ENCODE data around the gene TIE1. TPM values are rescaled to one million over a fixed set of nuclear protein-coding genes. Genes with fewer than 3 reads are reported as not detected.

Gene TIE1
- total RNA-seq, 2 experiments from 2014 or later, result not detected

- ATAC-seq, result no peak
- H3K4me3 Mint-ChIP-seq, result no peak overlapping the region
- intact Hi-C loops (cut with DNase I, micrococcal nuclease), result no loop called here
- no peaks in the 10 kb centered on the region for H3K27me3 Mint-ChIP-seq
- no peaks in the 10 kb centered on the region for H3K4me1 Mint-ChIP-seq
- no peak overlapping the region for H3K27ac Mint-ChIP-seq
- CTCF ChIA-PET, result no interaction called here
- POLR2A ChIA-PET, result no interaction called here
- no peaks in the 10 kb centered on the region for H3K9me3 Mint-ChIP-seq (ENCODE audit: low read depth)
- no peak for DNase-seq
- no peaks in the 10 kb centered on the region for H3K36me3 Mint-ChIP-seq (ENCODE audit: low read depth)
Measured at GRCh38 chr1:43308635-43309404, 8.0 kb downstream of the TIE1 start.

DNA sequence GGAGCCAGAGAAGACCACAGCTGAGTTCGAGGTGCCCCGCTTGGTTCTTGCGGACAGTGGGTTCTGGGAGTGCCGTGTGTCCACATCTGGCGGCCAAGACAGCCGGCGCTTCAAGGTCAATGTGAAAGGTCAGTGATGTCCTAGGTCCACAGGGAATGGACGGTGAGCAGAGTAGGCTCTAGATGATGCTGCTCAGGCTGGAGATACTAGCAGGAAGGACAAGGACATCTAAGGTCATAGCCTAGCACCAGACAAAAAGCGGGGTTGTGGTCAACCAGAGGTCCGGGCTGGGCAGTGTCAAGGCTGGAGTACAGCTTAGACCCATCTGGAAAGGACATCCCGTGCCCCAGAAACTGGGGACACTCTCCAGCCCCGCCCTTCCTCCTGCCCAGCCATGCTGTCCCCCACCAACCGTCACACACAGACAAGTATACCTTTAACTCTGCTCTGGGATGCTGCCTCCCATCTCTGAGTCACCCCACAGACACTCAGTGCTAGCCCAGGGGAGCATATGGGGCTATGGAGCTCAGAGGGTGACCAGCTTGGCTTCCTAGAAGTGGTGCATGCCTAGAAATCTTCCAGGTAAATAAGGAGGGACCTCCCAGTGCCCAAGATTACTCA, 8.7 kb downstream of the TIE1 start:
- intact Hi-C loops (cut with DNase I, micrococcal nuclease), result no loop called here
- peak; percentile 49 for ATAC-seq

DNA sequence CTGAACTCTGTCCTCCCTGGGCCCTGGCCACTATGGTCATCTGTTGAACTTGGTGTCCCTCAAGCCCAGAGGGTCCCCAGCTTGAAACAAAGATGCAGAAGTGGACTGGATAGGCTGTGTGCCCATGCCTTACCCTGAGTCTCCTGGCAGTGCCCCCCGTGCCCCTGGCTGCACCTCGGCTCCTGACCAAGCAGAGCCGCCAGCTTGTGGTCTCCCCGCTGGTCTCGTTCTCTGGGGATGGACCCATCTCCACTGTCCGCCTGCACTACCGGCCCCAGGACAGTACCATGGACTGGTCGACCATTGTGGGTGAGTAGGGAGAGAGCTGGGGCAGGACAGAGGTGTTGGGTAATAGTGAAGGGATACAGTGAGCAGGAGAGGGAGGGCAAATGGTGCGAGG, 10.7 kb downstream of the TIE1 start:
- no peaks in the 10 kb centered on the region for H3K9me3 Mint-ChIP-seq (ENCODE audit: low read depth)
- DNase-seq, result no peak
- H3K27ac Mint-ChIP-seq, result no peak overlapping the region
- no peaks in the 10 kb centered on the region for H3K27me3 Mint-ChIP-seq
- H3K36me3 Mint-ChIP-seq (ENCODE audit: low read depth), result no peaks in the 10 kb centered on the region
- intact Hi-C loops (cut with DNase I, micrococcal nuclease), result no loop called here
- H3K4me1 Mint-ChIP-seq, result no peaks in the 10 kb centered on the region
- no peak overlapping the region for H3K4me3 Mint-ChIP-seq
- ATAC-seq, result no peak
- POLR2A ChIA-PET, result no interaction called here
- CTCF ChIA-PET, result no interaction called here

More for the DNA sequence above, 8.7 kb downstream of the TIE1 start:
- Mint-ChIP-seq H3K27ac (no peak overlapping the region), H3K9me3 (ENCODE audit: low read depth) (no peaks in the 10 kb centered on the region), H3K4me1 (no peaks in the 10 kb centered on the region), H3K4me3 (no peak overlapping the region), H3K36me3 (ENCODE audit: low read depth) (no peaks in the 10 kb centered on the region), H3K27me3 (no peaks in the 10 kb centered on the region)
- no peak for DNase-seq
- CTCF ChIA-PET, result no interaction called here
- POLR2A ChIA-PET, result no interaction called here

DNA sequence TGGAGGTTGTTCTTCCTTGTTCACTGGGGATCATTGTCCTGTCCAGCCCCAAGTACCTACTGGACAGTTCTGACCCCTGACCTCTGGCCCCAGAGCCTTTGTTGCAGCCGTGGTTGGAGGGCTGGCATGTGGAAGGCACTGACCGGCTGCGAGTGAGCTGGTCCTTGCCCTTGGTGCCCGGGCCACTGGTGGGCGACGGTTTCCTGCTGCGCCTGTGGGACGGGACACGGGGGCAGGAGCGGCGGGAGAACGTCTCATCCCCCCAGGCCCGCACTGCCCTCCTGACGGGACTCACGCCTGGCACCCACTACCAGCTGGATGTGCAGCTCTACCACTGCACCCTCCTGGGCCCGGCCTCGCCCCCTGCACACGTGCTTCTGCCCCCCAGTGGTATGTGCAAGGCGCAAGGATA, 11.4 kb downstream of the TIE1 start:
- no peaks in the 10 kb centered on the region for H3K27me3 Mint-ChIP-seq
- DNase-seq (no peak), ATAC-seq (no peak)
- CTCF ChIA-PET, result interaction anchor here (0.6 kb wide), 1 partner anchor 945 kb away, joined by 3 read pairs; no protein-coding TSS in a partner anchor
- H3K36me3 Mint-ChIP-seq (ENCODE audit: low read depth), result no peaks in the 10 kb centered on the region
- no peaks in the 10 kb centered on the region for H3K9me3 Mint-ChIP-seq (ENCODE audit: low read depth)
- H3K4me1 Mint-ChIP-seq, result no peaks in the 10 kb centered on the region
- intact Hi-C loops (cut with DNase I, micrococcal nuclease), result no loop called here
- no peak overlapping the region for H3K27ac Mint-ChIP-seq
- no peak overlapping the region for H3K4me3 Mint-ChIP-seq
- POLR2A ChIA-PET, result no interaction called here

- no peaks in the 10 kb centered on the region for H3K9me3 Mint-ChIP-seq (ENCODE audit: low read depth)
- ChIA-PET POLR2A (no interaction called here), CTCF (interaction anchor here (0.6 to 0.7 kb wide), 2 partner anchors 239 to 945 kb away, joined by 3 read pairs; no protein-coding TSS in a partner anchor)
- intact Hi-C loops (cut with DNase I, micrococcal nuclease), result no loop called here
- no peaks in the 10 kb centered on the region for H3K36me3 Mint-ChIP-seq (ENCODE audit: low read depth)
- ATAC-seq (no peak), DNase-seq (no peak)
- H3K4me1 Mint-ChIP-seq, result no peaks in the 10 kb centered on the region
- no peak overlapping the region for H3K4me3 Mint-ChIP-seq
- no peak overlapping the region for H3K27ac Mint-ChIP-seq
- no peaks in the 10 kb centered on the region for H3K27me3 Mint-ChIP-seq
Measured at GRCh38 chr1:43312663-43313515, 12.1 kb downstream of the TIE1 start.

DNA sequence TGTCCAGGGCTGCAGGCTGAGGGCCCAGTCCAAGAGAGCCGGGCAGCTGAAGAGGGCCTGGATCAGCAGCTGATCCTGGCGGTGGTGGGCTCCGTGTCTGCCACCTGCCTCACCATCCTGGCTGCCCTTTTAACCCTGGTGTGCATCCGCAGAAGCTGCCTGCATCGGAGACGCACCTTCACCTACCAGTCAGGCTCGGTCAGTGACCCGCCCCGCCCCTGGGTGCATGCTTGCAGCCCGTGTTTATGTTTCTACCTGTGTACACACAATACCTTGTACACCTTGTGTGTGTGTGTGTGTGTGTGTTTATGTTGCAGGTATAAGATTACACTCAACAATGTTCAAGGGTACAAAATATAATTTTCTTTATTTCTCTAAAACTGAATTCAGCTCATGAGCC, 13.0 kb downstream of the TIE1 start:
- ChIA-PET CTCF (interaction anchor here (0.7 kb wide), 1 partner anchor 238 kb away, joined by 3 read pairs; no protein-coding TSS in a partner anchor), POLR2A (no interaction called here)
- no peak overlapping the region for H3K27ac Mint-ChIP-seq
- H3K27me3 Mint-ChIP-seq, result no peaks in the 10 kb centered on the region
- intact Hi-C loops (cut with DNase I, micrococcal nuclease), result no loop called here
- no peaks in the 10 kb centered on the region for H3K36me3 Mint-ChIP-seq (ENCODE audit: low read depth)
- DNase-seq, result no peak
- no peaks in the 10 kb centered on the region for H3K4me1 Mint-ChIP-seq
- no peak for ATAC-seq
- H3K4me3 Mint-ChIP-seq, result no peak overlapping the region
- no peaks in the 10 kb centered on the region for H3K9me3 Mint-ChIP-seq (ENCODE audit: low read depth)

GRCh38 chr1:43314233-43314632, 13.5 kb downstream of the TIE1 start:
- ATAC-seq, result no peak
- DNase-seq, result no peak
- intact Hi-C loops (cut with DNase I, micrococcal nuclease), result no loop called here

DNA sequence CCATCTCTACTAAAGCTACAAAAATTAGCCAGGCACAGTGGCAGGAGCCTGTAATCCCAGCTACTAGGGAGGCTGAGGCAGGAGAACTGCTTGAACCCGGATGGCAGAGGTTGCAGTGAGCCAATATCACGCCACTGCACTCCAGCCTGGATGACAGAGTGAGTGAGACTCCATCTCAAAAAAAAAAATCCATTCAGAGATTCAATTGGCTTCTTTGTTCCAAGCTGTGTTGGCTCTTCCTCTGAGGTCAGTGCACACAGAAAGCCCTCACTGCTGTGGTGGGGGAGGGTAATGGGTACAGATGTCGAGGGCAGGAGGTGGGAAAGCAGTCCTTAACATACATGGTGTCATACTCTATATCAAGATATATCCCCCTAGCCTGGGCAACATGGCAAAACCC, 14.7 kb downstream of the TIE1 start:
- intact Hi-C loops (cut with DNase I, micrococcal nuclease), result no loop called here
- CTCF ChIA-PET, result interaction anchor here (0.7 kb wide), 1 partner anchor 14 kb away, joined by 3 read pairs; no protein-coding TSS in a partner anchor
- Mint-ChIP-seq H3K36me3 (ENCODE audit: low read depth) (no peaks in the 10 kb centered on the region), H3K4me3 (no peak overlapping the region), H3K27me3 (no peaks in the 10 kb centered on the region), H3K4me1 (no peaks in the 10 kb centered on the region), H3K27ac (no peak overlapping the region), H3K9me3 (ENCODE audit: low read depth) (no peaks in the 10 kb centered on the region)
- DNase-seq, result no peak
- POLR2A ChIA-PET, result no interaction called here
- no peak for ATAC-seq

More at GRCh38 chr1:43314233-43314632, 13.5 kb downstream of the TIE1 start:
- no peaks in the 10 kb centered on the region for H3K36me3 Mint-ChIP-seq (ENCODE audit: low read depth)
- no peak overlapping the region for H3K27ac Mint-ChIP-seq
- no peaks in the 10 kb centered on the region for H3K4me1 Mint-ChIP-seq
- H3K9me3 Mint-ChIP-seq (ENCODE audit: low read depth), result no peaks in the 10 kb centered on the region
- ChIA-PET POLR2A (no interaction called here), CTCF (no interaction called here)
- H3K27me3 Mint-ChIP-seq, result no peaks in the 10 kb centered on the region
- no peak overlapping the region for H3K4me3 Mint-ChIP-seq

- no peak overlapping the region for H3K4me3 Mint-ChIP-seq
- CTCF ChIA-PET, result no interaction called here
Measured at GRCh38 chr1:43315963-43316737, 15.4 kb downstream of the TIE1 start.

GRCh38 chr1:43316738-43317520, 16.1 kb downstream of the TIE1 start:
- intact Hi-C loops (cut with DNase I, micrococcal nuclease), result no loop called here
- H3K27ac Mint-ChIP-seq, result no peak overlapping the region
- ATAC-seq (no peak), DNase-seq (no peak)
- POLR2A ChIA-PET, result no interaction called here
- H3K4me1 Mint-ChIP-seq, result no peaks in the 10 kb centered on the region
- no peak overlapping the region for H3K4me3 Mint-ChIP-seq
- H3K36me3 Mint-ChIP-seq (ENCODE audit: low read depth), result no peaks in the 10 kb centered on the region
- CTCF ChIA-PET, result no interaction called here
- no peaks in the 10 kb centered on the region for H3K9me3 Mint-ChIP-seq (ENCODE audit: low read depth)
- H3K27me3 Mint-ChIP-seq, result no peaks in the 10 kb centered on the region

More at GRCh38 chr1:43315963-43316737, 15.4 kb downstream of the TIE1 start:
- no peaks in the 10 kb centered on the region for H3K27me3 Mint-ChIP-seq
- DNase-seq (no peak), ATAC-seq (no peak)
- H3K36me3 Mint-ChIP-seq (ENCODE audit: low read depth), result no peaks in the 10 kb centered on the region
- intact Hi-C loops (cut with DNase I, micrococcal nuclease), result no loop called here
- H3K9me3 Mint-ChIP-seq (ENCODE audit: low read depth), result no peaks in the 10 kb centered on the region
- H3K4me1 Mint-ChIP-seq, result no peaks in the 10 kb centered on the region
- POLR2A ChIA-PET, result no interaction called here
- no peak overlapping the region for H3K27ac Mint-ChIP-seq

All from activated CD4-positive, alpha-beta T cell treated with anti-CD3 and anti-CD28 coated beads for 36 hours (primary cell).